Right lobe of liver (tissue), 4 donors: ENCODE measurements around the gene SLC6A9.

Experiments
- POLR2A ChIP-seq: fragments of 450-650 bp; IDR thresholded peaks from one replicate; pipeline ENCODE4 v1.6.1; 2017; ENCODE audit warnings: antibody characterized with exemption, mild to moderate bottlenecking
- TF ChIP-seq, protein P1 (sequence below), 4 donors: fragments of 200-600 bp in 3 of 4; fragments of 450-650 bp in 1 of 4; IDR thresholded peaks; one replicate each; pipeline versions ENCODE4 v1.5.1 to v1.8.0; 2016 to 2022; ENCODE audit warnings: antibody characterized with exemption in 4 of 4, mild to moderate bottlenecking in 2 of 4
- donor health status: DM: no; HTN: no; CAD: no.
- donor health status: DM: no; HTN: no; CAD: no.
- donor health status: DM: no; HTN: yes; CAD: no.

GRCh38 chr1:44021581-44022321 is 9.5 kb downstream of the SLC6A9 start:
- TF ChIP-seq, protein P1, sequence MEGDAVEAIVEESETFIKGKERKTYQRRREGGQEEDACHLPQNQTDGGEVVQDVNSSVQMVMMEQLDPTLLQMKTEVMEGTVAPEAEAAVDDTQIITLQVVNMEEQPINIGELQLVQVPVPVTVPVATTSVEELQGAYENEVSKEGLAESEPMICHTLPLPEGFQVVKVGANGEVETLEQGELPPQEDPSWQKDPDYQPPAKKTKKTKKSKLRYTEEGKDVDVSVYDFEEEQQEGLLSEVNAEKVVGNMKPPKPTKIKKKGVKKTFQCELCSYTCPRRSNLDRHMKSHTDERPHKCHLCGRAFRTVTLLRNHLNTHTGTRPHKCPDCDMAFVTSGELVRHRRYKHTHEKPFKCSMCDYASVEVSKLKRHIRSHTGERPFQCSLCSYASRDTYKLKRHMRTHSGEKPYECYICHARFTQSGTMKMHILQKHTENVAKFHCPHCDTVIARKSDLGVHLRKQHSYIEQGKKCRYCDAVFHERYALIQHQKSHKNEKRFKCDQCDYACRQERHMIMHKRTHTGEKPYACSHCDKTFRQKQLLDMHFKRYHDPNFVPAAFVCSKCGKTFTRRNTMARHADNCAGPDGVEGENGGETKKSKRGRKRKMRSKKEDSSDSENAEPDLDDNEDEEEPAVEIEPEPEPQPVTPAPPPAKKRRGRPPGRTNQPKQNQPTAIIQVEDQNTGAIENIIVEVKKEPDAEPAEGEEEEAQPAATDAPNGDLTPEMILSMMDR (IDR thresholded peaks at IDR 0.05), result no peak
- no peak for TF ChIP-seq POLR2A
